ENCODE data around the gene ATP8A2. TPM values are rescaled to one million over a fixed set of nuclear protein-coding genes. Genes with fewer than 3 reads are reported as not detected.

The ATP8A2 gene
- total and polyA plus RNA-seq, 2 of the 8 experiments (the other 6 are each of a cell fraction or from before 2014, with no cell fraction given): 2.4 to 8.3 TPM

DNA sequence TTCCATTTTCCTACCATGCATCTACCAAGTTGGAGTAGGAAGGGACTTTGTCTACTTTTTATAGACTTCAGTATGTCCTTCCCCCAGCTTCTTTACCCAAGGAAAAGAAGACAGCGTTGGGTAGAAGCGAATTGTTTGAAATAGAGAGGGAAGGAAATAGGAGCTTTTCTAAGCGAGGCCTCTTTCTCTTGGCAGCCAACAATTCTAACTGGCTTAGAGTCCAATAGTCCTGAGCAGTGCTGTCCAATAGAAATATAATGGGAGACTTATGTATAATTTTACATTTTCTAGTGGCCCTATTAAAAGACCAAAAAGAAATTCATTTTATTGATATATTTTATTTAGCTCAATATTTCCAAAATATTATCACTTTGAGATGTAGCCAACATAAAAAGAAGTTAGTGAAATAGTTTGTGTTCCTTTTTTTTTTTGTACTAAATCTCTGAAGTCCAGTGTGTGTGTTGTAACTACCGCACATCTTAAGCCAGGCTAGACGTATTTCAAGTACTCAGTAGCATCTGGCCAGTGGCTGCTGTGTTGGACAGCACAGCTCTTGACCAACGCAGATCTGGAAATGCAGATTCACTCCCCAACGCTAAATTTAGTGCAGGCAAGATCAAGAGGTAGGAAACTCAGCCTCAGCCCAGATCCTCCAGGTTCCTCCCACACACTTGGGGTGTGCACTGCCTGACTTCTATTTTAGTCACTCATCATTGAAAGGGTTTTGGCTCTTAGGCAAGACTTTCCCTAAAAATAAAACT is 500.9 kb downstream of the ATP8A2 start:
- H3K18ac ChIP-seq (ENCODE audit: extremely low read depth, low read length): no peak overlapping the region
- no peak overlapping the region for H2AFZ ChIP-seq (ENCODE audit: low read length)
- no peak for FAIRE-seq
- H2AK5ac ChIP-seq (ENCODE audit: low read depth, low read length): no peak overlapping the region
- no peak overlapping the region for H2BK5ac ChIP-seq (ENCODE audit: low read depth, low read length)
- no peak overlapping the region for H3K4me2 ChIP-seq (ENCODE audit: insufficient read depth in 1 of 2, low read depth in 2 of 2, low read length in 2 of 2)
- H3K27me3 ChIP-seq (replicated peaks in 1 of 4; ENCODE audit: control insufficient read depth in 3 of 4, extremely low read depth in 1 of 4, insufficient read depth in 3 of 4, low read length in 3 of 4): no peaks in the 10 kb centered on the region
- no peaks in the 10 kb centered on the region for H3K23me2 ChIP-seq (ENCODE audit: low read depth, low read length)
- no peaks in the 10 kb centered on the region for H4K20me1 ChIP-seq (replicated peaks in 1 of 2; ENCODE audit: control insufficient read depth in 1 of 2, insufficient read depth in 2 of 2, low read length in 2 of 2)
- H4K5ac ChIP-seq (ENCODE audit: insufficient read length, low read depth, low read length): no peak overlapping the region
- no peak overlapping the region for H2BK15ac ChIP-seq (ENCODE audit: low read length)
- no peak overlapping the region for H2BK12ac ChIP-seq (ENCODE audit: low read depth, low read length)
- no peak overlapping the region for H4K8ac ChIP-seq (ENCODE audit: extremely low read depth, insufficient read depth, low read length)
- no peak overlapping the region for H3K23ac ChIP-seq (ENCODE audit: insufficient read length)
- no peaks in the 10 kb centered on the region for H3K36me3 ChIP-seq (ENCODE audit: control insufficient read depth in 2 of 4, insufficient read depth in 4 of 4, low read length in 3 of 4)
- no peak overlapping the region for H3K56ac ChIP-seq (replicated peaks; ENCODE audit: insufficient read length, low read depth, low read length)
- POLR2A ChIA-PET (ENCODE audit: partially characterized antibody): interaction anchor here (1.7 to 1.9 kb wide), 2 partner anchors 9 to 179 kb away, joined by 3 to 5 read pairs; partner anchors contain the start of gene SHISA2
- CTCF ChIA-PET (ENCODE audit: partially characterized antibody): interaction anchor here (0.6 to 1.5 kb wide), 5 partner anchors 13 to 298 kb away, joined by 3 to 4 read pairs (median 3); no protein-coding TSS in a partner anchor
- H3K14ac ChIP-seq (ENCODE audit: insufficient read length): no peak overlapping the region
- H3K79me1 ChIP-seq (ENCODE audit: low read depth, low read length): no peaks in the 10 kb centered on the region
- peaks cover 0 to 17% (median 0%) of the 10 kb centered on the region in 4 experiments; a peak in 2 of 7 replicates for H3K4me1 ChIP-seq (replicated peaks in 1 of 4; ENCODE audit: control insufficient read depth in 3 of 4, insufficient read depth in 4 of 4, low read length in 3 of 4)
- no peaks in the 10 kb centered on the region for H3K79me2 ChIP-seq (ENCODE audit: control insufficient read depth in 1 of 2, insufficient read depth in 2 of 2, low read length in 2 of 2)
- H3K9me3 ChIP-seq (ENCODE audit: insufficient read depth in 2 of 2, low read depth in 1 of 2, low read length in 1 of 2): no peaks in the 10 kb centered on the region
- H2BK20ac ChIP-seq (ENCODE audit: low read length): no peak overlapping the region
- no peak overlapping the region for H3K4me3 ChIP-seq (ENCODE audit: extremely low read depth in 1 of 4, insufficient read depth in 2 of 4, low read depth in 3 of 4, low read length in 4 of 4)
- H3K9ac ChIP-seq (replicated peaks in 1 of 4; ENCODE audit: extremely low read depth in 1 of 4, low read depth in 3 of 4, low read length in 3 of 4): no peak overlapping the region
- TF ChIP-seq, protein P1, sequence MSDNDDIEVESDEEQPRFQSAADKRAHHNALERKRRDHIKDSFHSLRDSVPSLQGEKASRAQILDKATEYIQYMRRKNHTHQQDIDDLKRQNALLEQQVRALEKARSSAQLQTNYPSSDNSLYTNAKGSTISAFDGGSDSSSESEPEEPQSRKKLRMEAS (IDR thresholded peaks at IDR 0.05): no peak
- TF ChIP-seq BACH1 (IDR thresholded peaks at IDR 0.05; ENCODE audit: low read length) (no peak), BRCA1 (IDR thresholded peaks at IDR 0.05; ENCODE audit: low read depth, low read length) (no peak), CHD1 (IDR thresholded peaks at IDR 0.05; ENCODE audit: low read depth, low read length) (no peak), POLR2A (IDR thresholded peaks at IDR 0.05; ENCODE audit: control extremely low read depth in 1 of 2, low read depth in 2 of 2, low read length in 2 of 2) (no peak), RXRA (IDR thresholded peaks at IDR 0.05; ENCODE audit: insufficient read depth, low read depth, low read length) (no peak), GTF2F1 (IDR thresholded peaks at IDR 0.05; ENCODE audit: borderline replicate concordance, low read depth, low read length) (no peak), SAP30 (IDR thresholded peaks at IDR 0.05; ENCODE audit: insufficient read depth, insufficient replicate concordance, low read length) (no peak), CTBP2 (IDR thresholded peaks at IDR 0.05; ENCODE audit: borderline replicate concordance, insufficient read depth, insufficient read length, low read length) (no peak), NRF1 (IDR thresholded peaks at IDR 0.05; ENCODE audit: low read depth, low read length) (no peak), EGR1 (IDR thresholded peaks at IDR 0.05; ENCODE audit: borderline replicate concordance, low read depth, low read length) (no peak)
- no peak for DNase-seq (ENCODE audit: low read depth in 1 of 2, low spot score in 2 of 2)
- H3K27ac ChIP-seq (ENCODE audit: low read depth, low read length): no peak overlapping the region
- no peak overlapping the region for H3K4ac ChIP-seq (replicated peaks; ENCODE audit: insufficient read length, low read depth, low read length)
- H4K91ac ChIP-seq (replicated peaks; ENCODE audit: insufficient read length, low read length): peak overlapping the region; percentile 7
- no peak overlapping the region for H2BK120ac ChIP-seq (replicated peaks; ENCODE audit: low read depth, low read length)
- WGBS, 2 experiments (ENCODE audit: extremely low coverage in 1 of 2, insufficient coverage in 1 of 2, insufficient read length in 1 of 2, insufficient replicate concordance in 2 of 2, low coverage in 1 of 2, low lambda C conversion rate in 2 of 2, missing lambda C conversion rate in 1 of 2): 86% methylated on average over 7 of the region's 7 CpGs; no CpG with 5 or more reads in 1 of the 2 experiments

All from H1 (cell line).